Transverse colon (tissue), 4 donors: ENCODE measurements around the gene RDM1. TPM values are rescaled to one million over a fixed set of nuclear protein-coding genes. Genes with fewer than 3 reads are reported as not detected.

Source experiments
- DNase-seq: peaks from one replicate; pipeline ENCODE4 v3.0.0-alpha.2; 2019
- H3K27ac ChIP-seq, 4 donors: fragments of 200-600 bp; sonication (generic); 2 replicates each; pipeline ENCODE4 v1.5.1; 2016 to 2018; ENCODE audit warnings: inconsistent platforms in 4 of 4
- H3K27me3 ChIP-seq: fragments of 200-600 bp; sonication (generic); 2 replicates; pipeline ENCODE4 v1.5.1; 2017; ENCODE audit warnings: inconsistent platforms
- H3K36me3 ChIP-seq, 4 donors: fragments of 200-600 bp; sonication (generic); 2 replicates each; pipeline ENCODE4 v1.5.1; 2017 to 2019; ENCODE audit warnings: inconsistent platforms in 4 of 4
- H3K4me1 ChIP-seq, 4 donors: fragments of 200-600 bp; sonication (generic); 2 replicates each; pipeline ENCODE4 v1.5.1; 2017 to 2020; ENCODE audit warnings: inconsistent platforms in 4 of 4
- H3K4me3 ChIP-seq, 4 donors: fragments of 200-600 bp; sonication (generic); 1 replicate in 1 of 4; 2 replicates in 3 of 4; pipeline versions ENCODE4 v1.5.1 to v1.6.1; 2017 to 2019; ENCODE audit warnings: inconsistent platforms in 4 of 4
- H3K9me3 ChIP-seq, 2 donors: fragments of 200-600 bp; sonication (generic); 2 replicates each; pipeline ENCODE4 v1.5.1; 2017 to 2019; ENCODE audit warnings: inconsistent platforms in 2 of 2
- CTCF ChIP-seq, 5 experiments: fragments of 200-600 bp in 3 of 5; fragments of 450-650 bp in 2 of 5; sonication (generic) in 3 of 5; IDR thresholded peaks; 1 replicate in 2 of 5; 2 replicates in 3 of 5; pipeline ENCODE4 v1.5.1; 2016 to 2017; ENCODE audit warnings: antibody characterized with exemption in 5 of 5, inconsistent platforms in 3 of 5, mild to moderate bottlenecking in 2 of 5, moderate library complexity in 1 of 5
- EP300 ChIP-seq: sonication (generic); formaldehyde crosslinking; IDR thresholded peaks from one replicate; pipeline ENCODE4 v1.6.1; 2017; ENCODE audit warnings: antibody characterized with exemption, low read depth
- POLR2A ChIP-seq: fragments of 450-650 bp; IDR thresholded peaks from one replicate; pipeline ENCODE4 v1.6.1; 2016; ENCODE audit warnings: antibody characterized with exemption, mild to moderate bottlenecking, moderate library complexity
- POLR2AphosphoS5 ChIP-seq, 3 donors: sonication (generic); formaldehyde crosslinking; IDR thresholded peaks; one replicate each; pipeline ENCODE4 v1.6.1; 2016; ENCODE audit warnings: antibody characterized with exemption in 3 of 3
- WGBS, 2 donors: methylation state at CpG; one replicate each; pipeline ENCODE4 v1.1.5; 2018; ENCODE audit warnings: low coverage in 1 of 2; 5-methylcytosine and 5-hydroxymethylcytosine counted together
- in situ Hi-C, 4 donors: fragments of 200-750 bp; cut with MboI; loops; one replicate each; pipeline versions ENCODE4 v1.15.0 to v1.15.1; 2017; ENCODE audit warnings: low sequenced_read_pairs in 3 of 4, low pct_ligation_motif_present in 1 of 4, low pct_unique_long_range_greater_than_20kb in 1 of 4
- intact Hi-C: fragments of 100-400 bp; cut with DNase I; formaldehyde crosslinking; loops from one replicate; pipeline ENCODE4 v1.15.1; 2023; ENCODE audit warnings: low total_unique reads
- total RNA-seq, 4 donors: library from RNA; depleted of rRNA; stranded (reverse); fragments of >200 nt; gene quantifications; one replicate each; pipeline ENCODE4 v1.1.0, GENCODE V29; 2016

RDM1 gene
- total RNA-seq, 4 donors from 2014 or later: 39.2 TPM; not detected in 3

GRCh38 chr17:35948092-35948491 lies 17.5 kb upstream of the RDM1 start:
- Histone ChIP-seq H3K4me3 (no peak overlapping the region), H3K9me3 (no peaks in the 10 kb centered on the region), H3K27me3 (no peaks in the 10 kb centered on the region), H3K27ac (no peak overlapping the region), H3K36me3 (no peaks in the 10 kb centered on the region), H3K4me1 (peaks cover 3 to 9% (median 7%) of the 10 kb centered on the region in 4 donors)
- TF ChIP-seq EP300 (no peak), POLR2A (no peak), CTCF (IDR thresholded peaks at IDR 0.05) (no peak), POLR2AphosphoS5 (IDR thresholded peaks at IDR 0.05) (no peak)
- 80 to 85% methylated on average over 4 to 7 of the region's 7 CpGs for WGBS, 2 donors
- in situ Hi-C loops: no loop called here
- intact Hi-C loops: no loop called here
- no peak for DNase-seq

- Histone ChIP-seq H3K4me1 (peaks cover 5 to 19% (median 13%) of the 10 kb centered on the region in 4 donors), H3K27ac (no peak overlapping the region), H3K27me3 (no peaks in the 10 kb centered on the region), H3K9me3 (no peaks in the 10 kb centered on the region), H3K36me3 (no peaks in the 10 kb centered on the region), H3K4me3 (peak overlapping the region in 2 of 4 donors; percentile 19 to 24)
- WGBS, 2 donors: 19% methylated on average over 12 of the region's 12 CpGs; no CpG with 5 or more reads in 1 of the 2 donors
- peak; percentile 62 for DNase-seq
- in situ Hi-C loops (no loop called here), intact Hi-C loops (no loop called here)
- TF ChIP-seq CTCF (IDR thresholded peaks at IDR 0.05) (peak; percentile 70 to 81 (median 76)), POLR2A (no peak)
Measured at GRCh38 chr17:35947156-35947585, 16.6 kb upstream of the RDM1 start.

- DNase-seq: no peak
- Histone ChIP-seq H3K27me3 (no peaks in the 10 kb centered on the region), H3K4me1 (peaks cover 5 to 19% (median 15%) of the 10 kb centered on the region in 4 donors), H3K4me3 (no peak overlapping the region), H3K9me3 (no peaks in the 10 kb centered on the region), H3K27ac (no peak overlapping the region), H3K36me3 (no peaks in the 10 kb centered on the region)
- WGBS, 2 donors: 87% methylated on average over 4 of the region's 4 CpGs; no CpG with 5 or more reads in 1 of the 2 donors
- no peak for TF ChIP-seq CTCF (IDR thresholded peaks at IDR 0.05)
- no peak for TF ChIP-seq EP300
- TF ChIP-seq POLR2AphosphoS5 (IDR thresholded peaks at IDR 0.05): no peak
- no peak for TF ChIP-seq POLR2A
- in situ Hi-C loops (no loop called here), intact Hi-C loops (no loop called here)
Measured at GRCh38 chr17:35944151-35944550, 13.6 kb upstream of the RDM1 start.

GRCh38 chr17:35943537-35943936 lies 13.0 kb upstream of the RDM1 start, which contains the start of gene LYZL6:
Gene LYZL6 (minus strand): TSS chr17:35943713. CDS start chr17:35939356, 4,357 bp downstream.
- Histone ChIP-seq H3K4me3 (no peak within 1 kb of the TSS), H3K27ac (peak within 1 kb of the TSS in 1 of 4 donors; percentile 50), H3K36me3 (no peaks in the 10 kb centered on the region), H3K9me3 (no peaks in the 10 kb centered on the region), H3K27me3 (no peaks in the 10 kb centered on the region), H3K4me1 (peaks cover 5 to 19% (median 15%) of the 10 kb centered on the region in 4 donors)
- no peak for DNase-seq
- in situ Hi-C loops (no loop called here), intact Hi-C loops (no loop called here)
- 50 to 73% methylated on average over 1 to 2 of the region's 2 CpGs for WGBS, 2 donors
- no peak for TF ChIP-seq EP300
- no peak for TF ChIP-seq CTCF (IDR thresholded peaks at IDR 0.05)
- TF ChIP-seq POLR2A: no peak
- TF ChIP-seq POLR2AphosphoS5 (IDR thresholded peaks at IDR 0.05): no peak
